ENCODE results near the gene ASB2. TPM values are rescaled to one million over a fixed set of nuclear protein-coding genes. Genes with fewer than 3 reads are reported as not detected.

The ASB2 gene
- total RNA-seq, 1 donor from 2014 or later: 2.4 TPM

- DNase-seq: peak; percentile 88
These were observed 36.8 kb downstream of the ASB2 start for GRCh38 chr14:93939304-93940229.

DNA sequence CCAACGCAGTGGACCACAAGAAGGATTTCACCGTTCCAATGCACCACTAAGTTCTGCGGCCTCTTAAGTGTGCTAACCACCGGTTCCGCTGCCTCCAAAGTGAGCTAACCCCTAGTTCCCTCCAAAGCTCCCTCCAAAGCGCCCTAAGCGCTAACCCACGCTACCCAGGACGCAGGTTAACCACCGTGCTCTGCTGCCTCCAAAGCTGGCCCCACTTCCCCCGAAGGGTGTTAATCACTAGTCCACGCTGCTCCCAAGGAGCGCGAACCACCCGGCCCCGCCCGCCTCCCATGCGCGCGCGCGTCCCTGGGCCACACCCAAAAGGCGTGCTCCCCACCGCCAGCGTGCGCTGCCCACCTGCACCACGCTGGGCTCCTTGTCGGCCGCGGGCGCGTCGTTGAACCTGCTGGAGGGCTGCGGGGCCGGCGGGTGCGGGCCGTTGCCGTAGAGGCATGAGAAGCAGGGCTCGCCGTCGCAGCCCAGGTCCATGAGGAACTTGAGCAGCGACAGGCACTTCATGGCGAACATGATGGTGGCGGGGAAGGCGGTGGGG, 37.5 kb downstream of the ASB2 start:
- TF ChIP-seq, protein P1, sequence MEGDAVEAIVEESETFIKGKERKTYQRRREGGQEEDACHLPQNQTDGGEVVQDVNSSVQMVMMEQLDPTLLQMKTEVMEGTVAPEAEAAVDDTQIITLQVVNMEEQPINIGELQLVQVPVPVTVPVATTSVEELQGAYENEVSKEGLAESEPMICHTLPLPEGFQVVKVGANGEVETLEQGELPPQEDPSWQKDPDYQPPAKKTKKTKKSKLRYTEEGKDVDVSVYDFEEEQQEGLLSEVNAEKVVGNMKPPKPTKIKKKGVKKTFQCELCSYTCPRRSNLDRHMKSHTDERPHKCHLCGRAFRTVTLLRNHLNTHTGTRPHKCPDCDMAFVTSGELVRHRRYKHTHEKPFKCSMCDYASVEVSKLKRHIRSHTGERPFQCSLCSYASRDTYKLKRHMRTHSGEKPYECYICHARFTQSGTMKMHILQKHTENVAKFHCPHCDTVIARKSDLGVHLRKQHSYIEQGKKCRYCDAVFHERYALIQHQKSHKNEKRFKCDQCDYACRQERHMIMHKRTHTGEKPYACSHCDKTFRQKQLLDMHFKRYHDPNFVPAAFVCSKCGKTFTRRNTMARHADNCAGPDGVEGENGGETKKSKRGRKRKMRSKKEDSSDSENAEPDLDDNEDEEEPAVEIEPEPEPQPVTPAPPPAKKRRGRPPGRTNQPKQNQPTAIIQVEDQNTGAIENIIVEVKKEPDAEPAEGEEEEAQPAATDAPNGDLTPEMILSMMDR (IDR thresholded peaks at IDR 0.05): no peak
- H3K4me1 ChIP-seq: peaks cover 9% of the 10 kb centered on the region
- intact Hi-C loops (cut with DNase I): loop anchor here (5.0 kb wide), 1 partner anchor 63 kb away; no protein-coding TSS in a partner anchor
- ATAC-seq (no peak), DNase-seq (no peak)
- H3K4me3 ChIP-seq: peak overlapping the region; percentile 47
- H3K27ac ChIP-seq: no peak overlapping the region
- no peaks in the 10 kb centered on the region for H3K36me3 ChIP-seq
- H3K27me3 ChIP-seq (ENCODE audit: low read depth): peaks cover 32% of the 10 kb centered on the region
- no peaks in the 10 kb centered on the region for H3K9me3 ChIP-seq

More at GRCh38 chr14:93939304-93940229, 36.8 kb downstream of the ASB2 start:
- peak; percentile 89 to 94 for ATAC-seq
- intact Hi-C loops (cut with DNase I): loop anchor here (5.0 kb wide), 1 partner anchor 63 kb away; no protein-coding TSS in a partner anchor
- peaks cover 9% of the 10 kb centered on the region for H3K4me1 ChIP-seq
- no peak overlapping the region for H3K27ac ChIP-seq
- H3K4me3 ChIP-seq: peak overlapping the region; percentile 47
- H3K9me3 ChIP-seq: no peaks in the 10 kb centered on the region
- no peaks in the 10 kb centered on the region for H3K36me3 ChIP-seq
- TF ChIP-seq, protein P1 (IDR thresholded peaks at IDR 0.05): peak; percentile 91
- peaks cover 32% of the 10 kb centered on the region for H3K27me3 ChIP-seq (ENCODE audit: low read depth)

DNA sequence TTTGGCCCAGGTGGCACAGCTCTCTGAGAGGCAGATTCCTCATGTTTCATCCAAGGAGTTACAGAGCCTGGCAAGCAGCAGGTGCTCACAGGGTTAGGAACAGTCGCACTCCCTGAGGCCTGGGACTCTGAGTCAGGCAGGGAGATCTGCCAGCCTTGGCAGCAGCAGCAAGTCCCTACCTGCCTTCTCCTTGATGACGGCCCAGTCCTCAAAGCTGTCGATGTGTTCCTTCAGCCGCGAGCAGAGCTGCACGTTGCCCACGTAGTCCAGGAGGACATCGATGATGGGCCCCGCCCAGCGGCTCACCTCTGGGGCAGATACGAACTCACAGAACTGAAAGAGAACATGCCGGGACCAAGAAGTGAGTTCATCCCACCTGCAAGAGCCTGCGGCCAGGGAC, 38.9 kb downstream of the ASB2 start:
- Histone ChIP-seq H3K36me3 (no peaks in the 10 kb centered on the region), H3K27ac (no peak overlapping the region), H3K4me1 (peaks cover 9% of the 10 kb centered on the region), H3K9me3 (no peaks in the 10 kb centered on the region), H3K27me3 (ENCODE audit: low read depth) (peaks cover 32% of the 10 kb centered on the region), H3K4me3 (no peak overlapping the region)
- TF ChIP-seq, protein P1 (IDR thresholded peaks at IDR 0.05): no peak
- intact Hi-C loops (cut with DNase I): loop anchor here (5.0 kb wide), 1 partner anchor 65 kb away; no protein-coding TSS in a partner anchor
- no peak for ATAC-seq
- DNase-seq: peak; percentile 47

GRCh38 chr14:93936926-93937325, 39.4 kb downstream of the ASB2 start:
- Histone ChIP-seq H3K4me3 (no peak overlapping the region), H3K9me3 (no peaks in the 10 kb centered on the region), H3K27me3 (ENCODE audit: low read depth) (peaks cover 32% of the 10 kb centered on the region), H3K36me3 (no peaks in the 10 kb centered on the region), H3K4me1 (peaks cover 9% of the 10 kb centered on the region), H3K27ac (no peak overlapping the region)
- TF ChIP-seq, protein P1 (IDR thresholded peaks at IDR 0.05): no peak
- no peak for ATAC-seq
- intact Hi-C loops (cut with DNase I): loop anchor here (5.0 kb wide), 1 partner anchor 65 kb away; no protein-coding TSS in a partner anchor
- no peak for DNase-seq

DNA sequence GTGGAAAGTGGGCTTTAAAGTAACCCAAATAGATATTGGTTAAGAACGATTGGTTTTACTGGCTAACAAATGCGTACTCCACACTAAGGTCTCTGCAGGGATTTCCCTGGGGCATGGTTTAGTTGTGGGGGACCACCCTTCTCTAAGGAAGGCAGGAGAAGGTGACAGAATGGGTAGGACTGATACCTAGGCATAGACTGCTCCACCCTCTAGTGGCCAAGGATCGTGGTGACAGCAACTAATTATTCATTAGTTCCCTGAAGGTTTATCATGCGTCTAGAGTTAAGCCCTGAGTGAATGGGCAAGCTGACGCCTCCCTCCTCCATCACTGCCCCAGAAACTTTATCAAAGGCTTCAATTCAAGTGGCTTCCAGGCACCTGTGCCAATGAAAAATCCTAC, 40.1 kb downstream of the ASB2 start:
- TF ChIP-seq, protein P1 (IDR thresholded peaks at IDR 0.05): peak; percentile 28
- Histone ChIP-seq H3K36me3 (no peaks in the 10 kb centered on the region), H3K27ac (no peak overlapping the region), H3K9me3 (no peaks in the 10 kb centered on the region), H3K27me3 (ENCODE audit: low read depth) (peaks cover 32% of the 10 kb centered on the region), H3K4me3 (no peak overlapping the region), H3K4me1 (peaks cover 9% of the 10 kb centered on the region)
- no peak for DNase-seq
- intact Hi-C loops (cut with DNase I): loop anchor here (5.0 kb wide), 1 partner anchor 66 kb away; no protein-coding TSS in a partner anchor
- peak in 1 of 2 donors; percentile 34 for ATAC-seq

Data from lower lobe of right lung (tissue), 2 donors.